ENCODE results near the gene ARHGEF28.

Gene ARHGEF28

GRCh38 chr5:73783828-73784227 lies 157.8 kb downstream of the ARHGEF28 start:
- DNase-seq, result no peak

GRCh38 chr5:73786043-73786831 lies 160.2 kb downstream of the ARHGEF28 start:
- no peak for DNase-seq

- no peak for DNase-seq
Measured at GRCh38 chr5:73789851-73790281, 163.9 kb downstream of the ARHGEF28 start.

- no peak for DNase-seq
Measured at GRCh38 chr5:73791389-73791788, 165.4 kb downstream of the ARHGEF28 start.

- DNase-seq, result peak; percentile 33
Measured at GRCh38 chr5:73792687-73793320, 166.8 kb downstream of the ARHGEF28 start.

- DNase-seq, result no peak
Measured at GRCh38 chr5:73793911-73794310, 167.9 kb downstream of the ARHGEF28 start.

- DNase-seq, result no peak
Measured at GRCh38 chr5:73796164-73797131, 170.5 kb downstream of the ARHGEF28 start.

- no peak for DNase-seq
Measured at GRCh38 chr5:73797132-73797510, 171.1 kb downstream of the ARHGEF28 start.

- no peak for DNase-seq
Measured at GRCh38 chr5:73799401-73799972, 173.5 kb downstream of the ARHGEF28 start.

GRCh38 chr5:73801686-73802085 lies 175.7 kb downstream of the ARHGEF28 start:
- no peak for DNase-seq

GRCh38 chr5:73805449-73805848 lies 179.5 kb downstream of the ARHGEF28 start:
- DNase-seq, result no peak

GRCh38 chr5:73808911-73809310 lies 182.9 kb downstream of the ARHGEF28 start:
- no peak for DNase-seq

GRCh38 chr5:73810429-73810828 lies 184.4 kb downstream of the ARHGEF28 start:
- no peak for DNase-seq

GRCh38 chr5:73812457-73812856 lies 186.5 kb downstream of the ARHGEF28 start:
- DNase-seq, result no peak

GRCh38 chr5:73812962-73813588 lies 187.1 kb downstream of the ARHGEF28 start:
- no peak for DNase-seq

GRCh38 chr5:73814233-73814846 lies 188.3 kb downstream of the ARHGEF28 start:
- DNase-seq, result no peak

- DNase-seq, result no peak
Measured at GRCh38 chr5:73815631-73816030, 189.6 kb downstream of the ARHGEF28 start.

GRCh38 chr5:73816656-73817420 lies 190.8 kb downstream of the ARHGEF28 start:
- DNase-seq, result no peak

GRCh38 chr5:73818357-73818756 lies 192.4 kb downstream of the ARHGEF28 start:
- no peak for DNase-seq

- DNase-seq, result no peak
Measured at GRCh38 chr5:73820326-73820725, 194.3 kb downstream of the ARHGEF28 start.

- no peak for DNase-seq
Measured at GRCh38 chr5:73821003-73821402, 195.0 kb downstream of the ARHGEF28 start.
